GM11168 (cell line): Measurements from ENCODE around the gene KCTD15.

Source experiments
- in situ Hi-C: fragments of 300-500 bp; cut with MboI; formaldehyde crosslinking; loops from one replicate; pipeline ENCODE4 v1.12.0; 2022; ENCODE audit warnings: low sequenced_read_pairs; ENCODE audit not compliant: unreplicated experiment

KCTD15 gene, protein sequence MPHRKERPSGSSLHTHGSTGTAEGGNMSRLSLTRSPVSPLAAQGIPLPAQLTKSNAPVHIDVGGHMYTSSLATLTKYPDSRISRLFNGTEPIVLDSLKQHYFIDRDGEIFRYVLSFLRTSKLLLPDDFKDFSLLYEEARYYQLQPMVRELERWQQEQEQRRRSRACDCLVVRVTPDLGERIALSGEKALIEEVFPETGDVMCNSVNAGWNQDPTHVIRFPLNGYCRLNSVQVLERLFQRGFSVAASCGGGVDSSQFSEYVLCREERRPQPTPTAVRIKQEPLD

DNA sequence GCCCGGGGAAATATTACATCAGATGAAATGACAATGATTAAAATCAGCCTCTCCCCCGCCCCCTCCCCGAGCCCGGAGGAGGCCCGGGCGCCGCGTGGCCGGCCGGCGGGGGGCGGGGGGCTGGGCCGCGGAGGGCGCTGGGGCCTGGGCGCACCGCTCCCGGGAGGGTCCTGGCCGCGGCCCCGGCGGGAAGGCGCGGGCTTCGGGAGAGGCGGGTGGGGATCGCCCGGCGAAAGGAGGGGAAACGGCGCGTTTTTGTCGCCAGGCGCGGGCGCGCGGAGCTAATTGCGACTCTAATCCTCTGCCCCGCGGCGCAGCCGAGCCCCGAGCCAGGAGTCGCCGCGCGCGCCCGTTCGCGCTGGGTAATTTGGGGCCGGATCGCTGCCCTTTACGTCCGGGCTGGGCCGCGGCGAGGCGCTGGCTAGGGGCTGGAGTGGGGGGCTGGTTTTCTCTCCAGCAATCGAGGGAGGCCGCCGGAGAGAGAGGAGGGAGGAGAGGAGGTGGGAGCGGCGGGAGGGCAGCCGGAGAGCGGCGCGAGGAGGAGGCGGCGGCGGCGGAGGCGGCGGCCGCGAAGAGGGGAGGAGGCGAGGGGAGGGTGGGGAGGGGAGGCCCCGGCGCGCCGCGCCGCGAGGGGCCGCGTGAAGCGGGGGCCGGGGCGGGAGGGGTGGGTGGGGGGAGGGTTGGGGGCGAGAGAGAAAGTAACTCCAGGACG, at the start of gene KCTD15:
KCTD15 (plus strand) TSS at position 707 of the 712 bp plus-strand sequence. CDS start 3,585 bp downstream, outside the sequence.
- in situ Hi-C loops, result loop anchor here (25.0 kb wide), 1 partner anchor 291 kb away; no protein-coding TSS in a partner anchor

DNA sequence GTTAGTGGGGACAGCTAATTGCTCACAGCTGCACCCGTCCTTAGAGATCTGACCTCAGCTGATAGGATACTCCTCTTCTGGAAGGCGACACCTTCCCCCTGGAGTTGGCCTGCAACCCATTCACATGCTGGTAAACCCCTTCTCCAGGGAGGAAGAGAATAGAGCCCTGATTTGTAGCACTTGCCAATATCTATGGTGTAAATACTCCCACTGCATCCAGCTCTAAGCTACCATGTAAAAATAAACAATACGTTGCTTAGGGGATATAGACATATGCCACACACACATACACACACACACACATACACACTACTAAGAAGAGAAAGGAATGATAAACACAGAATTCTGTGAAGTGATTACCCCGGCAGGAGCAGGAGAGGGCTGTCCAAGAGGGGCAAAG, 49.4 kb upstream of the KCTD15 start:
- in situ Hi-C loops, result no loop called here

DNA sequence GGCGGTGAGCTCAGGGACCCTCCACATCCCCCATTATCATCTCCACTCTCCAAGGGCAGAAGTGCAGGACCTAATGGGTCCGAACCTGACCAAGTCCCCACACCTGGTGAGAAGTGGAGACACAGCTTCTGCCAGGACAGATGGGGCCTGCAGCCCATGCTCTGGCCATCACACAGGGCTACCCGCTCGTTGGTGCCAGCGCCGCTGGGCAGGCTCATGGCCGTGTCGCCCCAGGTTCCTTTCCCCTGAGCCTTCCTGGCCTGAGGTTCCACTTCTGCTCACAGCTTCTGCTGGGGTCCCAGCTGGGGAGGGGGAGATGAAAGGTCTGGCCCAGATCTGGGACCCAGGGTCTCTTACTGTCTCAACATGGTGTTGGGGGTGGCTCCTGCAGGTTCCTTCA, 48.4 kb upstream of the KCTD15 start:
- in situ Hi-C loops, result no loop called here

DNA sequence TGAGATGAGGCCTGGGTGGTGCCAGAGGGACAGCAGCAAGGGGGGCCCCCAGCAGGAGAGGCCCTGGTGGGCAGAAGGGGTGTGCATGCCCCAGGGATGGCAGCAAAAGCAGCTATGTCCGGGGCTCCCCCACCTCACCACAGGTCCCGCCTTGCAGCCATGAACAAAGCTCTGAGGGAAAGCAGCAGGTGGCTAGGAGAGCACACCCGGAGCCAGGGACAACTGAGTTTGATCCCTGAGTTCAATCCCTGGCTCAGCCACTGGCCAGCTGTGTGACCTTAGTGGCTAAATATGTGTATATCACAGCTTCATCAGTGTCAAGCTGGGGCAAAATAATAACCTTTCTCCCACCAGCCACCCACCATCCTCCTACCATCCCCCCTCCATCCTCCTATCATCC, 47.7 kb upstream of the KCTD15 start:
- in situ Hi-C loops, result no loop called here

DNA sequence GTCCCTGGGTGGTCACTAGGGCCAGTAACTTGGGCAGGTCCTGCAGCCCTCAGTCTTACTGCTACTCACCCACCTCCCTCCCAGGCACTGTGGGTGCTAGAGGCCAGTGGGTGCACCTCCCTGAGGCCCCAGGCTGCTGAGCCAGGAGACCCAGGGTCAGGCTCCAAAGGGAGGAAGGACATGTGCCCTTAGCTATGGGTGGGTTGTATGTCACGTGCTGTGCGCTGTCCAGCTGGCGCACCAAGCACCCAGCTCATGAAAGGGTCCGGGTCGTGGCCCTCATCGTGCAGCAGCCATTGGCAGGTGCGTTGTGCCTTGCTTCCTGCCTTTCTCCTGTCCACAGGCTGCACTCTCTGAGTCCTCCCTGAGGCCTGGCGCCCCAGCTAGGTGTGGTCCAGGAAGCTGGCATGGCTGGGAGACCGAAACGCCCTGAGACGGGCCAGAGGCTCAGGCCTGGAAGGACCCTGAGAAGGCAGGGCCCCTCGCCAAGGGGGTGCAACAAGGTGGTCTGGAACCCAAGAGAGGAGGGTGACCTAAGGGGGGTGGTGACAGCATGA, 47.0 kb upstream of the KCTD15 start:
- in situ Hi-C loops, result loop anchor here (25.0 kb wide), 1 partner anchor 312 kb away; no protein-coding TSS in a partner anchor

DNA sequence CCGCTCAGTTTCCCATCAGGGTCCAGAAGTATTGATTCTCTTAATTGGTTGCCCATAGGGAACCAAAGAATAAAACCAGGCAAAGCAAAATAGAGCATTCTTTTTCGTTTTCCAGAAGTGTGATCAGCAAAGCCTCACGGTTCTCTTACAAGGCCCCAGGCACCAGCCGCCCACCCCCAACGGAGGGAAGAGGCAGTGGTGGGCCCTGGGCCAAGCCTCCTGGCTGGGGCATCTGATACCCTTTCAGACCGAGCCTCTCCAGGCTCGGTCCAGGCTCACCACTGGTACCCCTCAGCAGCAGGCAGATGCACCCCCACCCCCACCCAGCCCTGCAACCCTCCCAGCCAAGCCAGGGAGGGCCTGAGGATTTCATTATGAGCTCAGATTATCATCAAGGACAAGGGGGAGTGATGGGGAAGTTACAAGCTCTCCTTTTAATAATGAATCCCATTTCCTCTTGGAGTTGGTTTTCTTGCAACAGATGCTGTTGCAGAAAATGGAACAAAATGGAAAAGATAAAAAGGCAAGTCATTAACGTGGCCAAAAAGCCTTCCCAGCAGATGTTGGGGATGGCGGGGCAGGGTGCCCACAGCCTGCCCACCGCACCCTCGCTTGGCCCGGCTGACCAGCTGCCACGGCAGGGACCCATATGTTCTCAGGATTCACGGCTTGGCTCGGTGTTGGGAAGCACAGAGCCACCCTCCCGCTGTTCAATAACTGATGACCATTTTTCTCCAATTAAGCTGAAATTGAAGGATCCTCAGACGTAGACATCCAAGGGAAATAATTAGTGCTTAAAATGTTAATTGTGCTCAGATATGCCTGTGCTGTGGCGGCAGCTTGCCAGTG, 45.9 kb upstream of the KCTD15 start:
- in situ Hi-C loops, result loop anchor here (25.0 kb wide), 1 partner anchor 314 kb away; no protein-coding TSS in a partner anchor

DNA sequence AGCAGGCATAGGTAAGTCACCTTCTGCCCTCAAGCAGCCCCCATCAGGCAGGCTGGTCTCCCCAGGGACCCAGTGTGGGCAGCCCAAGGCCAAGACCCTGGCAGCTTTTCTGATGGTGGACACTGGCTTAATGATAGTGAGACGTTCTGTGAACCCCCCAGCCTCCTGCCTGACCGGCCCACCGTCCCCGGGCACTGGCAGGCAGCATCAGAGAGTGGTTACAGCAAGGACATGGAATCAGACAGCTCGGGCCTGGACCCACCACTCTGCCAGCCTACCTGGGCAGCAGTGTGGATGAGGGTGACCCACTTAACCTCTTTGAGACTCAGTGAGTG, 45.3 kb upstream of the KCTD15 start:
- in situ Hi-C loops, result loop anchor here (25.0 kb wide), 1 partner anchor 314 kb away; no protein-coding TSS in a partner anchor

DNA sequence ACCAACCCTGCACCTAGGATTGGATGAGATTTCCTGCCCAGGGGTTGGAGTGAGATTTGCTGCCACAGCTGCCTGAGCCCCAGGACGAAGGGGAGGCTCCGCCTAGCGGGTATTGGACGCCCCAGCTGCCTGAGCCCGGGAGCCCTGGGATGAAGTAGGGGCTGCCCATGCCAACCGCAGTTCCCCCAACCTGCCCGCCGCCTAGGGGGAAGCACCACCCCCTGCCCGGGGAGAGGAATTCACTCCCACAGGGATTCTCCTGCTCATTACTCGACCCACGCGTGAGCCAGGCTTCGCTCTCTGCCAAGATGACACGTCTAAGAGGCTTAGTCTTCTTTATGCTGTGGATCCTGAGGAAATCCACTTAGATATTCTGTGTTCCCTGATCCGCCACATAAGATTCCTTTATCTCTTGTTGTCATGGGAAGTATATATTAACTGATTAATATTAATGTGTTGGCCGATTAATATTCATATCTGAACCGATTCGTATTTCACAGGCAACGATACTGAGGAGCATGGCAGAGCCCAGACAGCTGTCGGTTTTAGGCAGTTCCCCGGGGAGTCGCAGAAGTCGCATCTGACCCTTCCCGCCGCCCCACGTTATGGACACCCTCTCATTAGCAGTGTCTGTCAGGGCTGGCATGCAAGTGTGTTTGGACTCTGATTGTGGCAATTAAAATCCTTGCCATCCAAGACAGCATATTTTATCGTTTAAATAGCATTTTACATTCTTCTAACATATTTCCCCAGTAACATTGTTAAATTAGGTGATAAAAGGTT, 44.5 kb upstream of the KCTD15 start:
- in situ Hi-C loops, result loop anchor here (25.0 kb wide), 1 partner anchor 315 kb away; no protein-coding TSS in a partner anchor

DNA sequence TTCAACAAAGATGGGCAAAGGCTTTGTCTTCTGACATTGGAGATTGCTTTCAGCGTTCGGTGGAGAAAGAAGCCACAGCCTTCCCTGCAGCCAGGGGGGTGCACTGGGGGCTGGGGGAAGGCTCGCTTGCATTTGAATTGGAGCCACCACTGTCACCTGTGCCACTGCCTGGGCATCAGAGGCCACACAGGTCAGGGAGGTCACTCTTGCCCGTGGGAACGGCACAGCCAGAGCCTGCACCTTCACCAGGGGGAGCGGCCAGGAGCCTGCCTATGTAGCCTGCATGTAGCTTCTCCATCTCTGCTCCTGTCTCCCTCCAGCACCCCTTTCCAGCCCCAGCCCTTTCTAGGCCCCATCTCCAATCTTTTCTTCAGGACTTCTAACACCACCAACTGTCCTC, 43.7 kb upstream of the KCTD15 start:
- in situ Hi-C loops, result loop anchor here (25.0 kb wide), 1 partner anchor 316 kb away; no protein-coding TSS in a partner anchor

DNA sequence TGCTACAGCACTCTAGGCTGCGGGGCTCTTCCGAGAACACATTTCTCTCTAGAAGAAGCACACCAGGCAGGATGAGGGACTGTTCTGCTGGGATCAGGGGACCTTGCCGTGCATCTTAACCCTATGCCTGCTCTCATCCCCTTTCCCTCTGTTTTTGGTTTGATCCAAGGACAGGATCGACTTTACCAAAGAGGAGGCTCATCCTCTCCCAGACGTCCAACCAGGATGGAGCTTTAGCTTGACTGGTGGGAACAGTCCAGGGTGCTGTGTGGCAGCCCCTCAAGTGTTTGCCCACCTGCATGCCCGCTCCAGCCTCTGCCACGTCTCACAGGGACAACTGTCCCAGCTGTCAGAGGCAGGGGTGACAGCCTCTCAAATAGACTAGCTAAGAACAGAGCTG, 42.3 kb upstream of the KCTD15 start:
- in situ Hi-C loops, result loop anchor here (25.0 kb wide), 1 partner anchor 317 kb away; no protein-coding TSS in a partner anchor

DNA sequence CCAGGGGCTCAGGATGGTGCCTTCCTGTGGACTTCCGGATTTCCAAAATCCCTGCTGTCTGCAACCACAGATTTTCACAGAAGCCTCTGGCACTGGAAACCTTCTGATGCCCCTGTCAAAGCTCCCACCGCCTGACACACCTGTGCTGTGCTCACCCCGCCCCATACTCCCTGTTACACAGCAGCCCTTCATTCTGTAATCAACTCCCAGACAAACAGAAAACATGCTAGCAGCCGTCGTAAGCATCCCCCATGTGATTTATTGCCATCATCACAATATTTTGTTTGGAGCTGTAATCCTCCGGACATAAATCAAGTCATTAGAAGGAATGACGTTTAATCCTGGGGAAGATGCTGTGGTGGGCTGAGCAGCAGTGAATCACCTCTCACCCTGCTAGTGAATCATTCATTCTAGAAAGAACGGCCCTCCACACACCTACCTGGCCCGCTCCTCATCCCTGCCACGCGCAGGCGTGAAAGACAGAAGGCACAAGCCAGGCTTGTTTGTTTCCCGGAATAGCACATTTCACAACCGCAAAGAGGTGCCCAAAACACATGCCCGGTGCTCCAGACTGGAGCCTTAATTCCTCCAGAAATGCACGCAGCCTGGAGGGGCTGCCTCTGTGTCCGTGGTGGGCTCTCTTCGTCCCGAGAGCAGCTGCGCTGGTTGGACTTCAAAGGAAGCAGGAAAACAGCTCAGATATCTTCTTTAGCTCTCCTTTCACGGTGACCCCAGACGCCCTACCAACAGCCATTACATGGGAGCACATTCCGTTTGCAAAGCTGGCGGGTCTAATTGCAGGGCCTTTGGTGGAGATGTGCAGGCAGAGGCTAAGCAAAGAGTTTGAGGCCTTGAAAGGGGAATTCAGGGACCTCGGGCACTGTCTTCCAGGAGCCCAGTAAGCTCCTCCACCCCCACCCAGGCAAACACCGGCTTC, 41.3 kb upstream of the KCTD15 start:
- in situ Hi-C loops, result loop anchor here (25.0 kb wide), 1 partner anchor 318 kb away; no protein-coding TSS in a partner anchor

DNA sequence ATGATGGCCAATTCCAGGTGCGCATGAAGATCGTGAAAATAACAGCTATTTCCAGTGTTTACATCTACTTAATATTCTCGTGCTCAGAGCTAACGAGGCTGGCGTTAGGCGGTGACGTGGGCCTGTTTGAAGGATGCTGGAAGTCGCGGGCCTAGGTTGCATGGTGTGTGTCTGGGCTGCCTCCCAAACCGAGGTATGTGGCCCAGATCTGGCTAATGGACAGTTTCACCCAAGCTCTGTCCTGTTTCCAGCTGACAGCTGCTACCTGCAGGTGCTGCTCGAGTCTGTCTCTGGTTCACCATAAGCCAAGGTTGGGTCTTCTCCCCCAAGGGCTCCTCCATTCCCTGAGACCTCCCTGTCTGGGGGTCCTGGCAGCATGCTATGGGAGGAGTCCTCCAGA, 40.5 kb upstream of the KCTD15 start:
- in situ Hi-C loops, result loop anchor here (25.0 kb wide), 1 partner anchor 319 kb away; no protein-coding TSS in a partner anchor

DNA sequence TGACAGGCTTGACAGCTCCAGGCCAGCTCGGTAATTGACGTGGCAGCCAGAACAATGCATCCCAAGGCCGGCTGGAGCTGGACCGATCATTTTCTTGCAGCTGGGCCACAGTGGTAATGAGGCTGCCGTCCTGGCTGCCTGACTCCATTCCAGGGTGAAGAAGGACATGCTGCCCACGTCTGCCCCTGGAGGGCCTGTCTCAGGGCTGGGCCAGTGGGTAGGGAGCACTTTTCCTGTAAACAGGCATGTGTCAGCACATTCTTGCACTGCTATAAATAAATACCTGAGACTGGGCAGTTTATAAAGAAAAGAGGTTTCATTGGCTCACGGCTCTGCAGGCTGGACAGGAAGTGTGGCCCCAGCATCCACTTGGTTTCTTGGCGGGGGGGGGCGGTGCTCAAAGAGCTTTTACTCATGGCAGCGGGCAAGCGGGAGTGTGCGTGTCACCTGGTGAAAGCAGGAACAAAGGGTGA, 38.1 kb upstream of the KCTD15 start:
- in situ Hi-C loops, result loop anchor here (25.0 kb wide), 1 partner anchor 321 kb away; no protein-coding TSS in a partner anchor

DNA sequence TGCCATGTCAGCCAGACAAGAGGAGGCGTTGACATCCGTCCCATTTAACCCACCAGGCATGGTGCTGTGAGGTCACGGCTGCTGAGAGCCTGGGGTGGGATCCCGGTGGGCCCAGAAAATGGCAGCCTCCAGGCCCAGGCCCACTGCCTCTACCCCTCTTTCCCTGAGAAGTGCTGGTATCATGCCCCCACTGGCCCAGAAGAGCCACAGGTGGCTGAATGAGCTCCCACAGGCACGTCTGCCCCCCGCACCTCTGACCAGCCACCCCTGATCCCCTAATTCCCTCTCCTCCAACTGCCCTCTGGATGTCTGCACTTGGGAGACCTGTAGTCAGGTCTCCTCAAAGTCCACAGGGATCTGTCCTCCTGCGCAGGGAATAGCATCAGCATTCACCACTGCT, 37.3 kb upstream of the KCTD15 start:
- in situ Hi-C loops, result loop anchor here (25.0 kb wide), 1 partner anchor 322 kb away; no protein-coding TSS in a partner anchor

DNA sequence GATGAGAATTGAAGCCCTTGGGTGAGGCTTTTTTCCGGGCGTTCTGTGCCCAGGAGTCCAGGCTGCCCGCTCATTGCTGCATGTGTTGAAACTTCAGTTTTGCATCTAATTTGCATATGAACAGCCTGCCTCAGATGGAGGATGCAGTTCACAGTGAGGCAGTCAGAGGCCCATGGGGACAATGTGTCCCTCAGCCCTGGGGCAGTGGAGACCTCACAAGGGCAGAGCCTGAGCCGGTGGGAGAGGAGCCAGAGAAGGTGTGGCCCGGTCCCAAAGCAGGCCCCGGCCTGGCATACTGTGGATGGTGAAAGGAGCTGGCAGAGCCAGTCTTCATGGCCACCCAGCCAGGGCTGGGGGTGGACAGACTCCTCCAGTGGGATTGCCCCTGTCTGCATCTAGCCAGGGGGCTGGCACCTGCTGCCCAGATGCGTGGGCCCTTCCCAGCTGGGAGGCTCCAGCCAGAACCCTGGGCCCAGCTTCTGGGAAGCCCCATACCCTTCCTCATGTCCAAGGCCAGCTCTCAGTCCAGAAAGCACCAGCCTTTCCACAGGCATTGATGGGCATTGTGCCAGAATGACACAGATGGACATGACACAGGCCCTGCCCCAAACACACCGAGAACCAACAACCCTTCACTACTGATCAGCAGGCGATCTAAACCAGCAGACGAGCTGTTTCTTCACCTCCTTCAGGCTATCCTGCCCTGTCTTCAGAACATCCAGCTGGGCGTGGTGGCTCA, 32.9 kb upstream of the KCTD15 start:
- in situ Hi-C loops, result loop anchor here (25.0 kb wide), 1 partner anchor 327 kb away; no protein-coding TSS in a partner anchor

DNA sequence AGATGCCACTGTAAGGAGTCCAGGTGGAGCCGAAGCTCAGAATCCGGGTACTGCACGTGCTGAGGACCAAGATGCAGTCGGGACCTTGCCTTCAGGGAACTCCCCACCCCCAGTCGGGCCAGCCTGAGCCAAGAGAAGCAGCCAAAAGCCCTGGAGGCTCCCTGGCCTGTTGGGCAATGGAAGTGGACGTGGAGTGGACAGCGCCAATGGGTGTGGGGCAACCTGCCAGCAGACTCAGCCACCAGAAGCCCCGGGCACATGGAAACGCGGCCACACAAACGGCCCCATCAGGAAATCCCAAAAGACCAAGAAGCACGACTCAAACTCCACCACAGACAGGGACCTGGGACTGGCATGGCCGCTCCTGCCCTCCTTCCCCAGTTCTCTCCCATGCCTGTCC, 30.0 kb upstream of the KCTD15 start:
- in situ Hi-C loops, result loop anchor here (25.0 kb wide), 1 partner anchor 329 kb away; no protein-coding TSS in a partner anchor

DNA sequence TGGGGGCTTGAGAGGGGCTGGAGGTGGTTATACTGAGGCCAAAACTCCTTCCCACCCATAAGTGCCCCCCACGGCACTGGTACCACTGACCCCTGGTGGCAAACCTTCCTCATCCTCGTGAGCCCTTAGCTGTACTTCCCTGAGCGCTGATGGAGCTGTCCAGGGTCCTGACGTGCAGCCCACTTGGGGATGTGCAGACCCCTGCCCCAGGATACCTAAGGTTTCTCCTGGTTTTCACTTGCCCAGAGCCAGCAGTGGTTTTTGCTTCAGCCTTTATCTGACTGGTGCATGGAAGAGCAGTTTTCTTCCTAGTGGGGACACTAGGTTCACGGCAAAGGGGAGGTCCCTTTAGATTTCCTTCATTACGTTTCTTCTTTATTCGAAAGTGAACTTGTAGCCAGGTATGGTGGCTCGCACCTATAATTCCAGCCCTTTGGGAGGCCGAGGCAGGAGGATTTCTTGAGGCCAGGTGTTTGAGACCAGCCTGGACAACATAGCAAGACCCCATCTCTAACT, 28.7 kb upstream of the KCTD15 start:
- in situ Hi-C loops, result loop anchor here (25.0 kb wide), 1 partner anchor 331 kb away; no protein-coding TSS in a partner anchor
